PC-9 (cell line): Measurements from ENCODE around the gene CCDC93.

Experiments used
- CTCF ChIP-seq: fragments of 200-600 bp; sonication (generic); conservative IDR thresholded peaks from 2 replicates; pipeline ENCODE4 v1.6.1; 2017; ENCODE audit warnings: mixed run types, antibody characterized with exemption, mild to moderate bottlenecking, moderate library complexity
- EZH2 ChIP-seq: fragments of 200-600 bp; sonication (generic); IDR thresholded peaks from 2 replicates; pipeline ENCODE4 v1.8.0; 2017; ENCODE audit warnings: antibody characterized with exemption, low read depth

- no peak for TF ChIP-seq CTCF
- no peak for TF ChIP-seq EZH2
These were observed 32.1 kb downstream of the CCDC93 start for GRCh38 chr2:117981810-117982209.
